ENCODE data around the gene SLC47A2.
"Not testable (repeated sequence)": the region's sequence is repeated elsewhere in the genome, so short reads cannot be mapped to it uniquely, and the experiment has no call there.

SLC47A2 gene

GRCh38 chr17:19703106-19703827 is 13.1 kb downstream of the SLC47A2 start:
- H3K27ac Mint-ChIP-seq, result no peak overlapping the region
- no peak for DNase-seq

GRCh38 chr17:19702217-19702641 is 14.2 kb downstream of the SLC47A2 start:
- CTCF ChIA-PET, result no interaction called here

More at GRCh38 chr17:19703106-19703827, 13.1 kb downstream of the SLC47A2 start:
- H3K36me3 Mint-ChIP-seq, result no peaks in the 10 kb centered on the region
- H3K9me3 Mint-ChIP-seq, result no peaks in the 10 kb centered on the region
- H3K27me3 Mint-ChIP-seq, result peaks cover 3% of the 10 kb centered on the region
- H3K4me3 Mint-ChIP-seq, result no peak overlapping the region
- H3K4me1 Mint-ChIP-seq, result no peaks in the 10 kb centered on the region
- CTCF ChIA-PET, result no interaction called here

GRCh38 chr17:19686400-19687090 is 29.8 kb downstream of the SLC47A2 start:
- Mint-ChIP-seq H3K27me3 (no peaks in the 10 kb centered on the region), H3K4me3 (no peak overlapping the region), H3K27ac (no peak overlapping the region), H3K36me3 (peaks cover 2% of the 10 kb centered on the region), H3K9me3 (no peaks in the 10 kb centered on the region), H3K4me1 (no peaks in the 10 kb centered on the region)
- CTCF ChIA-PET, result no interaction called here
- no peak for DNase-seq

More at GRCh38 chr17:19702217-19702641, 14.2 kb downstream of the SLC47A2 start:
- no peak overlapping the region for H3K4me3 Mint-ChIP-seq
- H3K27me3 Mint-ChIP-seq, result no peaks in the 10 kb centered on the region
- DNase-seq, result no peak
- H3K27ac Mint-ChIP-seq, result no peak overlapping the region
- no peaks in the 10 kb centered on the region for H3K9me3 Mint-ChIP-seq
- H3K36me3 Mint-ChIP-seq, result no peaks in the 10 kb centered on the region
- H3K4me1 Mint-ChIP-seq, result no peaks in the 10 kb centered on the region

- H3K9me3 Mint-ChIP-seq, H3K27me3 Mint-ChIP-seq, H3K4me1 Mint-ChIP-seq, H3K36me3 Mint-ChIP-seq, CTCF ChIA-PET, H3K27ac Mint-ChIP-seq, DNase-seq, H3K4me3 Mint-ChIP-seq: not testable (repeated sequence)
Measured at GRCh38 chr17:19684909-19685580, 31.3 kb downstream of the SLC47A2 start.

GRCh38 chr17:19683117-19683516 is 33.3 kb downstream of the SLC47A2 start:
- no peaks in the 10 kb centered on the region for H3K9me3 Mint-ChIP-seq
- no peaks in the 10 kb centered on the region for H3K4me1 Mint-ChIP-seq
- peaks cover 2% of the 10 kb centered on the region for H3K36me3 Mint-ChIP-seq
- no peak overlapping the region for H3K27ac Mint-ChIP-seq
- CTCF ChIA-PET, result no interaction called here
- DNase-seq, result no peak
- H3K27me3 Mint-ChIP-seq, result no peaks in the 10 kb centered on the region
- no peak overlapping the region for H3K4me3 Mint-ChIP-seq

GRCh38 chr17:19678581-19679453 is 37.6 kb downstream of the SLC47A2 start:
- DNase-seq, result no peak
- no peak overlapping the region for H3K27ac Mint-ChIP-seq
- no peaks in the 10 kb centered on the region for H3K9me3 Mint-ChIP-seq
- H3K27me3 Mint-ChIP-seq, result no peaks in the 10 kb centered on the region
- no peaks in the 10 kb centered on the region for H3K4me1 Mint-ChIP-seq
- no peaks in the 10 kb centered on the region for H3K36me3 Mint-ChIP-seq
- no peak overlapping the region for H3K4me3 Mint-ChIP-seq
- CTCF ChIA-PET, result no interaction called here

- DNase-seq, result no peak
- Mint-ChIP-seq H3K36me3 (no peaks in the 10 kb centered on the region), H3K27ac (no peak overlapping the region), H3K4me3 (no peak overlapping the region), H3K27me3 (no peaks in the 10 kb centered on the region), H3K4me1 (no peaks in the 10 kb centered on the region), H3K9me3 (no peaks in the 10 kb centered on the region)
- CTCF ChIA-PET, result interaction anchor here (1.0 kb wide), 1 partner anchor 23 kb away, joined by 3 read pairs; no protein-coding TSS in a partner anchor
Measured at GRCh38 chr17:19677736-19678379, 38.5 kb downstream of the SLC47A2 start.

- Mint-ChIP-seq H3K4me3 (no peak overlapping the region), H3K27ac (no peak overlapping the region), H3K27me3 (no peaks in the 10 kb centered on the region), H3K4me1 (no peaks in the 10 kb centered on the region), H3K9me3 (no peaks in the 10 kb centered on the region), H3K36me3 (peaks cover 3% of the 10 kb centered on the region)
- CTCF ChIA-PET, result no interaction called here
- no peak for DNase-seq
Measured at GRCh38 chr17:19676896-19677295, 39.5 kb downstream of the SLC47A2 start.

- DNase-seq, result no peak
- Mint-ChIP-seq H3K4me3 (no peak overlapping the region), H3K9me3 (no peaks in the 10 kb centered on the region), H3K27me3 (no peaks in the 10 kb centered on the region), H3K36me3 (peaks cover 7% of the 10 kb centered on the region), H3K4me1 (no peaks in the 10 kb centered on the region), H3K27ac (no peak overlapping the region)
- CTCF ChIA-PET, result no interaction called here
Measured at GRCh38 chr17:19673623-19674022, 42.8 kb downstream of the SLC47A2 start.

- H3K9me3 Mint-ChIP-seq, result no peaks in the 10 kb centered on the region
- DNase-seq, result no peak
- H3K36me3 Mint-ChIP-seq, result peaks cover 7% of the 10 kb centered on the region
- H3K4me3 Mint-ChIP-seq, result no peak overlapping the region
- H3K27ac Mint-ChIP-seq, result no peak overlapping the region
- H3K27me3 Mint-ChIP-seq, result no peaks in the 10 kb centered on the region
- CTCF ChIA-PET, result interaction anchor here (1.1 kb wide), 2 partner anchors 18 to 90 kb away, joined by 3 read pairs; no protein-coding TSS in a partner anchor
- H3K4me1 Mint-ChIP-seq, result no peaks in the 10 kb centered on the region
Measured at GRCh38 chr17:19672009-19672750, 44.2 kb downstream of the SLC47A2 start.

GRCh38 chr17:19671433-19671832 is 45.0 kb downstream of the SLC47A2 start:
- Mint-ChIP-seq H3K4me1 (no peaks in the 10 kb centered on the region), H3K4me3 (no peak overlapping the region), H3K9me3 (no peaks in the 10 kb centered on the region), H3K27me3 (no peaks in the 10 kb centered on the region), H3K36me3 (peaks cover 7% of the 10 kb centered on the region), H3K27ac (no peak overlapping the region)
- CTCF ChIA-PET, result interaction anchor here (0.5 to 1.1 kb wide), 2 partner anchors 91 to 323 kb away, joined by 3 to 4 read pairs; no protein-coding TSS in a partner anchor
- DNase-seq, result no peak

- H3K9me3 Mint-ChIP-seq, result no peaks in the 10 kb centered on the region
- no peak overlapping the region for H3K27ac Mint-ChIP-seq
- no peak overlapping the region for H3K4me3 Mint-ChIP-seq
- DNase-seq, result no peak
- no peaks in the 10 kb centered on the region for H3K4me1 Mint-ChIP-seq
- H3K27me3 Mint-ChIP-seq, result no peaks in the 10 kb centered on the region
- H3K36me3 Mint-ChIP-seq, result peaks cover 7% of the 10 kb centered on the region
- CTCF ChIA-PET, result interaction anchor here (0.5 to 1.1 kb wide), 2 partner anchors 92 to 323 kb away, joined by 3 to 4 read pairs; no protein-coding TSS in a partner anchor
Measured at GRCh38 chr17:19670908-19671307, 45.5 kb downstream of the SLC47A2 start.

- H3K36me3 Mint-ChIP-seq, H3K27me3 Mint-ChIP-seq, H3K27ac Mint-ChIP-seq, H3K4me3 Mint-ChIP-seq, DNase-seq, H3K9me3 Mint-ChIP-seq, H3K4me1 Mint-ChIP-seq, CTCF ChIA-PET: not testable (repeated sequence)
Measured at GRCh38 chr17:19669680-19670079, 46.7 kb downstream of the SLC47A2 start.
